KBM-7 (cell line): ENCODE results near the gene AIG1.
A peak's percentile ranks its signal among the peaks of the same experiment; 100 is the strongest.
"Not testable (repeated sequence)": the region's sequence is repeated elsewhere in the genome, so short reads cannot be mapped to it uniquely, and the experiment has no call there.

Source experiments
- DNase-seq: peaks from one replicate; pipeline ENCODE4 v3.0.0-alpha.2; 2015
- in situ Hi-C: fragments of 300-500 bp; cut with MboI; formaldehyde crosslinking; loops from 2 replicates; pipeline ENCODE4 v1.14.3; 2020; ENCODE audit warnings: low sequenced_read_pairs, low pct_unique_long_range_greater_than_20kb, mixed read lengths

AIG1 gene

GRCh38 chr6:143331362-143331761 lies 270.7 kb downstream of the AIG1 start:
- DNase-seq: no peak
- in situ Hi-C loops: no loop called here

- in situ Hi-C loops: no loop called here
- DNase-seq: no peak
These were observed 271.6 kb downstream of the AIG1 start for GRCh38 chr6:143332153-143332845.

- in situ Hi-C loops: no loop called here
- DNase-seq: no peak
These were observed 272.4 kb downstream of the AIG1 start for GRCh38 chr6:143333081-143333480.

DNA sequence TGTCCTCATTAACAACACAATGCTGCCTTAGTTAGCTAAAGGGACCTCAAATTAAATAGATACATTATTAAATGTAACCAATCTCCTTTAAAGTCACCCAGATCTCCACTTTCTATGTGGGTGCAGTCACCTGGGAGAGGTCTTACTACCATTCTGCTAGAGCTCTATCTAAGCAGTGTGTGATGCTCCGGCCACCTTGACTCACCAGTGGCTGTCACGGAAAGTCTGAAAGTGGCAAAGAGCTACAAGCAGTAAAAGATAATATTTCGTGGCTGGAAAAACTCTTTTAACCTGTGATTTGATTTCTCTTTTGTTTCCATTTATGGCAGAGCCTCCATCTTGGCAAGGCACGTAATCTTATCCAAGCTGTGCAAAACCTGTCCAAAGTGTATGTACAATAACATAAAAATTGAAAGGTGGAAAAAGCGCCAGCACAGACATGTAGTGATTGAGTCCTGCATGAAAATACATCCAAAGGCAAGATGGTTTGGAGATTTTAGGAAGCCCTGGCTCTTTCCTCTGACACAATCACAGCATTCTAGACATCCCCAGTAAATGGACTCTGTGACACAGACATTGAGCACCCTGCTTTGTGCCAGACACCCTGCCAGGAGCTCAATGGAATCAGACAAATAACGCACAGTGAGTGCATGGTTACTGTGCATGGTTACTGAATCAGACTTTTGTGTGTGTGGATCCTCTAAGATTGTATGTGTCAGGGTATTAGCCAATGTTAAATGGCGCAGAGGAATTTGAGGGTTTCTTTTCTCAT lies 273.2 kb downstream of the AIG1 start:
- DNase-seq: no peak
- in situ Hi-C loops: no loop called here

- DNase-seq: no peak
These were observed 275.2 kb downstream of the AIG1 start for GRCh38 chr6:143335865-143336264.

DNA sequence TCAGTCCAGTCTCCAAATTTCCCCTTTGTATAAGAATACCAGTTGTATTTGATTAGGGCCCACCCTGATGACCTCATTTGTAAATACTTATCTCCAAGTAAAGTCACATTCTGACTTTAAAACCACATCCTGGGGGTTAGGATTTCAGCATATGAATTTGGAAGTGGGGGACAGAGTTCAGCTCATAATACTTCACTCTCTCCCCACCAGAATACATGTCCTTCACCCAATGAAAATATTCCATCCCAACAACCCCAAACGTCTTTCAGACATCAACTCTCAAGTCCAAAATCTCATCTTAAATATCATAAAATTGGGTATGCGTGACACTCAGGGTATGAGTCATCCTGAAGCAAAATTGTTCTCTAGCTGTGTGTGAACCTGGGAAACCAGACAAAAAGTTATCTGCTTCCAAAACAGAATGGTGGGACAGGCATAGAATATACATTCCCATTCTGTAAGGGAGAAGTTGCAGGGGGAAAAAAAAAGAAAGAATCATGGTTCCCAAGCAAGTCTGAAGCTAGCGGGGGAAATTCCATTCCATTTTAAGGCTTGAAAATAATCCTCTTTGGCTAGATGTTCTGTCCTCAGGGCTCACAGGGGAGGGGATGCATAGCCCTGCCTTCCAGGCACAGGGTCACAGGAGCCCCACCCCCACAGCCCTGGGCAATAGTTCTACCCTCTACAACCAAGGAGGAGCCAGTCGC lies 275.9 kb downstream of the AIG1 start:
- in situ Hi-C loops: no loop called here
- no peak for DNase-seq

More at GRCh38 chr6:143335865-143336264, 275.2 kb downstream of the AIG1 start:
- in situ Hi-C loops: no loop called here

- DNase-seq: peak; percentile 28
These were observed 276.7 kb downstream of the AIG1 start for GRCh38 chr6:143337201-143337949.

GRCh38 chr6:143339223-143339622 lies 278.5 kb downstream of the AIG1 start:
- DNase-seq: no peak
- in situ Hi-C loops: no loop called here

More at GRCh38 chr6:143337201-143337949, 276.7 kb downstream of the AIG1 start:
- in situ Hi-C loops: no loop called here

- in situ Hi-C loops, DNase-seq: not testable (repeated sequence)
These were observed 284.8 kb downstream of the AIG1 start for GRCh38 chr6:143345477-143345876.

DNA sequence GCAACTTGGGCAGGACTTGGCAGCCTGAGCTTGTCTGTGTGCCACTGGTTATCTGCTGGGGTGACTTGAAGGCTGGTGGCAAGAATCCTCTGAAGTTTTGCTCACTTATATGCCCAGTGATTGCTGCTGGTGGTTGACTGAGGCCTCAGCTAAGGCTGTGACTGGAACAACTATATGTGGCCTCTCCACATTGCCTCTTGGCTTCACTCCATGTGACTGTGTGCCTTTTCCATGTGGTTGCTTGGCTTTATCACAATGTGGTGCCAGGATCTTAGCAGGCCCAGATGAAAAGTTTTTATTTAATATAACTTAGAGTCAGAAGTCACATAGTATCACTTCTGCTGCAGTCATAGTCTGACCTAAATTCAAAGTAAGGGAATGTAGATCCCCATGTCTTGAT lies 285.3 kb downstream of the AIG1 start:
- in situ Hi-C loops: no loop called here

GRCh38 chr6:143348531-143348930 lies 287.8 kb downstream of the AIG1 start:
- in situ Hi-C loops: no loop called here
- DNase-seq: no peak

More for the DNA sequence above, 285.3 kb downstream of the AIG1 start:
- no peak for DNase-seq

GRCh38 chr6:143349530-143349929 lies 288.8 kb downstream of the AIG1 start:
- in situ Hi-C loops: no loop called here

GRCh38 chr6:143356101-143356880 lies 295.6 kb downstream of the AIG1 start:
- in situ Hi-C loops: no loop called here

More at GRCh38 chr6:143349530-143349929, 288.8 kb downstream of the AIG1 start:
- no peak for DNase-seq

GRCh38 chr6:143357152-143357551 lies 296.5 kb downstream of the AIG1 start:
- no peak for DNase-seq
- in situ Hi-C loops: no loop called here

More at GRCh38 chr6:143356101-143356880, 295.6 kb downstream of the AIG1 start:
- no peak for DNase-seq

GRCh38 chr6:143357561-143358255 lies 297.0 kb downstream of the AIG1 start:
- no peak for DNase-seq
- in situ Hi-C loops: no loop called here

GRCh38 chr6:143361536-143362191 lies 301.0 kb downstream of the AIG1 start:
- DNase-seq: no peak
- in situ Hi-C loops: no loop called here

- in situ Hi-C loops: no loop called here
These were observed 301.5 kb downstream of the AIG1 start for GRCh38 chr6:143362192-143362558.

More at GRCh38 chr6:143362192-143362558, 301.5 kb downstream of the AIG1 start:
- DNase-seq: no peak
